Measurements from ENCODE around the gene TMCC2.
"Not testable (repeated sequence)": the region's sequence is repeated elsewhere in the genome, so short reads cannot be mapped to it uniquely, and the experiment has no call there.

The TMCC2 gene, protein sequence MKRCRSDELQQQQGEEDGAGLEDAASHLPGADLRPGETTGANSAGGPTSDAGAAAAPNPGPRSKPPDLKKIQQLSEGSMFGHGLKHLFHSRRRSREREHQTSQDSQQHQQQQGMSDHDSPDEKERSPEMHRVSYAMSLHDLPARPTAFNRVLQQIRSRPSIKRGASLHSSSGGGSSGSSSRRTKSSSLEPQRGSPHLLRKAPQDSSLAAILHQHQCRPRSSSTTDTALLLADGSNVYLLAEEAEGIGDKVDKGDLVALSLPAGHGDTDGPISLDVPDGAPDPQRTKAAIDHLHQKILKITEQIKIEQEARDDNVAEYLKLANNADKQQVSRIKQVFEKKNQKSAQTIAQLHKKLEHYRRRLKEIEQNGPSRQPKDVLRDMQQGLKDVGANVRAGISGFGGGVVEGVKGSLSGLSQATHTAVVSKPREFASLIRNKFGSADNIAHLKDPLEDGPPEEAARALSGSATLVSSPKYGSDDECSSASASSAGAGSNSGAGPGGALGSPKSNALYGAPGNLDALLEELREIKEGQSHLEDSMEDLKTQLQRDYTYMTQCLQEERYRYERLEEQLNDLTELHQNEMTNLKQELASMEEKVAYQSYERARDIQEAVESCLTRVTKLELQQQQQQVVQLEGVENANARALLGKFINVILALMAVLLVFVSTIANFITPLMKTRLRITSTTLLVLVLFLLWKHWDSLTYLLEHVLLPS

DNA sequence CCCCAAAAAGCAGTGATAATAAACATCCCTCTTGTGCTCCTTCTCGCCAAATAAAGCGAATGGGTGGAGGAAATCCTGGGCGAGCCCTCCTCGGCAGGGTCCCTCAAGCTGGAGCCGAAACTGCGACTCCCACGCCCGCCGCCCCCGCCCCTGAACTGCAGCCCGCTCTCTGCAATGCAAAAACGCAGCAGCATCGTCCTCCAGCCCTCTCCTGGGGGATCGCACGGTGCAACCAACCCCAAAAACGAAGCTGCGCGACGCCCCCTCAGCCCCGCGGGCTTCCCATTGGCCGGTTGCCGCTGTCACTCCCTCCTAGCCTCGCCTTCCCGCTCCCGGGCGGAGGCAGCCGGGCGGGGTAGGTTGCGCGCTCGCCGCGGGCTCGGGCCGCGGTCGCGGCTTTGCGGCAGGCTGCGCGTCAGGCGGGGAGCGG is at the start of gene TMCC2:
TMCC2 (plus strand) TSS at position 363 of the 430 bp plus-strand sequence. CDS start 619 bp downstream, outside the sequence.
- DNase-seq: peak; percentile 27

DNA sequence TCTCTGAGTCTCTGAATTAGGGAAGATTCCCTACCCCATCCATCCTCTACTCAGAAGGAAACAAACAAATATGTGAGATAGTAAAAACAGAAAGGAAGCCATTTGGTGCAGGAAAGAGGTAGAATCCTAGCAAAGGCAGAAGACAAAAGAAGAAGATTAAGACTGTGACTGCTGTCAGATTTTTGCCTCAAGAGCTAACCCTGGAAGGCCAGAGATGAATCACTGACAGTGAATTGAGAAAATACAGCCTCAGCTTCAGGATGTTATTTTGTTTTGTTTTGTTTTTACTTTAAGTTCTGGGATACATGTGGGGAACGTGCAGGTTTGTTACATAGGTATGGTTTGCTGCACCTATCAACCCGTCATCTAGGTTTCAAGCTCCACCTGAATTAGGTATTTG is 47.9 kb upstream of the TMCC2 start:
- DNase-seq: no peak

DNA sequence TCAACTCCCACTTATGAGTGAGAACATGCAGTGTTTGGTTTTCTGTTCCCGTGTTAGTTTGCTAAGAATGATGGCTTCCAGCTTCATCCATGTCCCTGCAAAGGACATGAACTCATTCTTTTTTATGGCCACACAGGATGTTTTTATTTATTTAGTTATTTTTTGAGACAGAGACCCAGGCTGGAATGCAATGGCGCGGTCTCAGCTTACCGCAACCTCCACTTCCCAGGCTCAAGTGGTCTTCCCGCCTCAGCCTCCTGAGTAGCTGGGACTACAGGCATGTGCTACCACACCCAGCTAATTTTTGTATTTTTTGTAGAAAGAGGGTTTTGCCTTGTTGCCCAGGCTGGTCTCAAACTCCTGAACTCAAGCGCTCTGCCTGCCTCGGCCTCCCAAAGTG is 47.4 kb upstream of the TMCC2 start:
- not testable (repeated sequence) for DNase-seq

DNA sequence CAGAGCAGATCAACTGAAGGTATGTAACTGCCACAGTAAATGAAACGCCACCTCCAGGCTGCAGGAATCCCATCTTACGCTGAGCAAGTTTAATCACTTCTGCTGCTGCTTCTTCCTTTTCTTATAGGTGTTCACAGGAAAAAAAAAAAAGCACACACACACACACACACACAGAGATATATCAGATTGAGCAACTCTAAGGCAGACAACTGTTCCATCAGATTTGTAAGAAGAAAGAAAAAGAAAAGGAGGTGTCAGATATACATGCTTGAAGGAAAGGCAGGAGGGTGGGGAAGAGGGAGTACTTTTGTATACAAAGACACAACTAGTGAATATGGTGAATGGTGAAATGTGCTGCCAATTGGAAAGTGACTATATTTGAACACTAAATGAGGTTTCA is 44.8 kb upstream of the TMCC2 start:
- no peak for DNase-seq

DNA sequence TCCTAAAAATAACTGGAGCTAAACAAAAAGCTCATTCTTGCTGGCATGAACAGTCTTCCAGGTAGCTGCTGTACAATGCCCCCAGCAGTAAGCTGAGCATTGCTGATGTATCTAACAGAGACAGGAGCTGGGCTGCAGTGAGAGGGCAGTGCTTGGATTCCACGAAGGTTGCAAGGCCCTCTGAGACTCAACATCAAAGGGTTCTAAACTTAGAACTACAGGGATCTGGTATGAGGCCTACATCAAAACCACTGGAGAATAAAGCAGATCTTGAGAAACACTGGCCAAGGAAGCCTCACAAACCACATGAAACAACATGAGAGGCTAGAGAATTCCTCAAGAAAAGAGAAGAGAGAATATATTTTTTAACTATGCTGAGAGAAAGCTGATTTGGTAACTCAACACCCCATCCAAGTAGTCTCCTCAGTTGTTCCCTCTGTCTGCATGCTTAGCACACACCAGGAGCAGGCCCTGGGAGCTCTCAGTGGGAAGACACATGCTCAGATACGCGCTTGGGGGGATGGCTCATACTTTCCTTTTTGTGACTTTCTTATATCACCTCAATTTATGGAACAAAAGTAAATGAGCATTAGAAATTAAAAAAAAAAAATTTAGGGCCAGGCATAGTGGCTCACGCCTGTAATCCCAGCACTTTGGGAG is 43.9 kb upstream of the TMCC2 start:
- DNase-seq: no peak

DNA sequence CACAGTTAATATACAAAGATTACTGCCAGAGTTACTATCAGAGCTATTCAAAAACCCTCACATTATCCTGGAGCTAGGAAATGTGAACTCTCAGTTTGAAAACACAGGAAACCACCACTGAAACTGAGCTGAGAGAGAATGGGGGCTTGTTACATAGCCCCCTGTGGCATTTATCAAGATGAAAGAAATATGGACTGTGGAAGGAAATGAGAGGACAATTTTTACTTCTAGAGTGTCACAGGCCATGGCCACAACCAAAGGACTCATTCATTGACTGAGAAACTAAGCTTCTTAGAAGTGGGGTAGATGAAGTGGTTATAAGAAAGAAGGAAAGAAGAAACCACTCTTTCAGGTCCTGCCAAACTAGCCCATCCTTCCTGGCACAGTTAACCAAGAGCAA is 41.6 kb upstream of the TMCC2 start:
- DNase-seq: no peak

DNA sequence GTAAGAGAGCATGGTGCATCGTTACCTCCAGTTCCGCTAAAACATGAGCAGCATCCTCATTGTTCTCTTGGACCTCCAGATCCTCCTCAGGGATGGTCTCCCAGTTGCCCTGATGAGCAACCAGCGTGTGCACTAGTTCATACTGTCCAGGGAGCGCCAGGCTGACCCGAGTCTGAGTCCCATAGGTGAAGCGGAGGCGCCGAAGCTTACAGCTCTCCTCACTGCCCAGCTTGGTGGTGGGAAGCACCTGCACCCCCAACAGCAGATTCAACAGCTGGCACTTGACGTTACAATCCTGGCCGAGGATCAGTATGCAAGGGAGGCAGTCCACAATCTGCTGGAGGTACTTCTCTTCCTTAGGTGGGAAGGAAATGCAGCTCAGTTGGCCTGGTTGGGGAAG is 40.3 kb upstream of the TMCC2 start:
- no peak for DNase-seq

DNA sequence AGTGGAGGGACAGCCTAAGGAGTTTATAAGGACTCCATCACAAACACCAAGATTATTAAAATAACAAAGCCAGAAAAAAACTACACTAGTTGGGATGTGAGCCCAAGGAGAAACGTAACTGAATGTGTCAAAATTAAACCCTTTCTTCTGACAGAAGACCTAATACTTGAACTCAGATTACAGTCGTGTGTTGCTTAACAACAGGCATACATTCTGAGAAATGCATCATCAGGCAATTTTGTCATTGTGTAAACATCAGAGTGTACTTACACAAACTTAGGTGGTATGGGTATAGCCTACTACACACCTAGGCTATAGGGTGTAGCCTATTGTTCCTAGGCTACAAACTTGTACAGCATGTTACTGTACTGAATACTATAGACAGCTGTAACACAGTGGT is 39.6 kb upstream of the TMCC2 start:
- DNase-seq: no peak

DNA sequence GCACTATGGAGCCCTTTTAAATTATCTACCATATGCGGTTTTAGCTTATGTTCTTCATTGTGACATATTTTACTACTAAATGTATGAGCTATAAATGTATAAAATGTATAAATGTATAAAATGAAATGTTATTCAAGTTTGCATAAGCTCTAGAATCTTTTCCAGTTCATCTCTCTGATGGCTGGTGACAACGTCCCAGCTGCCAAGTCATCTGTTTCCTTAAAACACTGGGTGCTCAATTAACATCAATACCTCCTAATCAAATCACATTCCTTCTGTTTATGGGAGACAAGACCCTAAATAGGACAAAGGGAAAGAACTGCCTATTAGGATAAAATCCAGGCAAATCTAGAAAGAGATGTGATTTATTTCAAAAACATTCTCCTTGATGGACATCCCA is 39.1 kb upstream of the TMCC2 start:
- no peak for DNase-seq

DNA sequence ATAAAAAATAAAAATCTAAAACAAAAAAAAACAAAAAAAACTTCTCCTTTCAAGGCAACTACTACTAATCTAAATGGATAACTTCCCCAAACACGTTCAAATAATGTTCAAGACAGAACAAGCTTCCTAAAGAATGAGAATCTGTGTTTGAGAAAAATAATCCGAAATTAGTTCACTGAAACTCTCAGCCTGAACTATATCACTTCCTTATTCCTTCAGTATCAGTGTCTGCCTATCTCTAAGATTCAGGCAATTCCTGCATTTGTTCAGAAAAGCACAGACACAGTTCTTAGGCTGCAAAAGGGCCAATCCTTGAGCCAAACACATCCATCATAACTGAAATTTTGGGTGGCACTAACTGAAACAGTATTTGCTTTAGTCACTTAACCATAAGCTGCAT is 38.6 kb upstream of the TMCC2 start:
- DNase-seq: no peak

DNA sequence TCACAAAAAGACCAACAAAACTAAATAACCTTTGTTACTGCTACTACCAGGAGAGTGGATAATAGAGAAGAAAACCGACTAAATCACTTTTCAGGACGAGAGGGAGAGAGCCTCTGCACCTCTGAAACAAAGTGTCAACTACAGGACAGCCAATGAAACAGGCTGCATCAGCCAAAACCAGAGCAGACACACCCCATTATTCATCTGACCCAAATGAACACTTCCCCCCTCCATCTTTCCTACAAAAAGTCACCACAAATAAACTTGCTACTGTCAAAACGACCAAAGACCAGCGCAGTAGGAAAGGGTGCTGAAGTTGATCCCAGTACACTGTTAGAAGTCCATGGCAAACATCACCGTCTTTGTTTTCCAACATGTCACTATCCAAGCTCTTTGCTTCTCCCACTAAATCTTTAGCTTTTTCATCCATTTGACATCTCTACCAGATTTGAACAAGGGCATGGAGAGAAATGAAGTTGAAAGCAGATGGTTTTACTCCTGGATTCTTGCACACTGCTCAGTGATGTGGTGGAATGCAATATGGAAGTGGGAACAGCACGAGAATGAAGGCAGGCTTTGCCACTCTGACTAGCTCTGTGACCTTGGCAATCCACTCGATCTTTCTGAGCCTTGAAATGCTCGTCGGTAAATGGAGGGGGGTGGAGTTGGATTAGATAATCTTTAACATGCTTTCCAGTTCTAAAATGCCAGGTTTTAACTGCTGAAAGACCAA is 36.7 kb upstream of the TMCC2 start:
- no peak for DNase-seq

DNA sequence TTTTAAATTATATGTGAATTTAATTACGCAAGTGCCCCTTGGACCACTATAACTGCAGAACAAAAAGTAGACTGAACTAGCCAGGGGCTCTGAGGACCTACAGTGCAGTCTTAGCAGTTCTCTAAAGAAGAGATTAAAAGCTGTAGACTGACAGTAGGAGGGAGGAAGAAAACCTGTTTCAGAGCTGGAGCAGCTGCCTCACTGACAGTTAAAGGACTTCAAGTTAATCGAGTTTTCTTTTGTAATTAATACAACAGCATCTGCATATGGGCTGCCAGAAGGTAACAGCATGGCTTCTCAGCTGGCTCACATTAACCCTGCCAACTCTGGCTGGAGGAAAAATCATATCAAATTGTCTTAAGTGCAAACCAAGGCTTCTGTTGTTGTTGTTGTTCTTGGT is 36.1 kb upstream of the TMCC2 start:
- DNase-seq: no peak

DNA sequence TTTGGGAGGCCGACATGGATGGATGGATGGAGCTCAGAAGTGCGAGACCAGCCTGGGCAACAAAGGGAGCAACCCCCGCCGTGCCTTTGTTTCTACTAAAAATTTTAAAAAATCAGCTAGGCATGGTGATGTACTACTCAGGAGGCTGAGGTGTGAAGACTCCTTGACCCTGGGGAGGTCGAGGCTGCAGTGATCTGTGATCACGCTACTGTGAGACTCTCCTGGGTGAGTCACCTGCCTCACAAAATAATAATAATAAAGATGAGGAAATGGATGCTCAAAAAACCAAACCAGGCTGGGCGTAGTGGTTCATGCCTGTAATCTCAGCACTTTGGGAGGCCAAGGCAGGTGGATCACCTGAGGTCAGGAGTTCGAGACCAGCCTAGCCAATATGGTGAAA is 35.5 kb upstream of the TMCC2 start:
- DNase-seq: no peak

DNA sequence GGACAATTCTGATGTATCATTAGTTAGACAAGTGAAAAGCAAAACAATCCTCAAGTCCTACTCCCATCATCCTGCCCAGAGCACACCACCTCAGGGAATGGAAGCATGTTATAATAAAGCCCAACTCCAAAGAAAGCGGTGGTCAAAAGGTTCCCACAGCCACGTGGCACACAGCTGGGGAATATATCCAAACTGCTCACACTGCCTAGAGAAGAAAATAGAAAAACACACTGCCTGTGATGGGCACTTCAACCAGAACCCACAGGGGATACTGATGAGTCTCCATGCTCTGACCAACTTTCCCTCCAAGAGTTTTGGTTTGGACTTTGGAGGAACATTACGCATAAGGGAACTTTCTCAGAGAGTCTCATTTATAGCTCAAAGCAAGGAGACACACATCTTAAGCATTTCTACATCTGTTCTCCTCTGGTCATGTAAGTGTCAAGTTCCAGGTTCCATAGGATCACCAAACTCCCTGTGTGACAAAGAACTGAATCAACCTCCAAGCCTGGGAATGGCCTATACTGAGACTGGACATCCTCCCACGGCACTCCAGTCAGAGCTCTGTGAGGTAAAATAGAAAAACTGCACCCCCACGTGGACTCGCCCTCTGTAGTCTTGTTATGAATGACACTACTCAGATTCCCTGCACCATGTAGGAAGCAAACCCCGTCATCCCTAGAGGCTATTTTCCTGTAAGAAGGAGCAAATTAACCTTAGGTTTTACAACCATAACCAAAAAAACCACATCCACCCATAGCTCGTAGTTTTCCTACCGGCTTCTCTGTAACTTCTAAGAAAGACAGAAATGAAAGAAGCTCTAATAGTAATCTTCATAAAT is 28.4 kb upstream of the TMCC2 start:
- DNase-seq: no peak

DNA sequence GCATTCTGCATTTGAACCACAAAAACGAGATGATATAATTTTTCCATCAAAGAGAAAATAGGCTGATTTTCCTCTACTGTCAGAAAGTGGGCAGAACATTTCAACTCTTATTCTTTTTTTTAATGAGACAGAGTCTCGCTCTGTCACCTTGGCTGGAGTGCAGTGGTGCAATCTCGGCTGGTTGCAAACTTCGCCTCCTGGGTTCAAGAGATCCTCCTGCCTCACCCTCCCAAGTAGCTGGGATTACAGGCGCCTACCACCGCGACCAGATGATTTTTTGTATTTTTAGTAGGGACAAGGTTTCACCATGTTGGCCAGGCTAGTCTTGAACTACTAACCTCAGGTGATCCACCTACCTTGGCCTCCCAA is 27.8 kb upstream of the TMCC2 start:
- no peak for DNase-seq

DNA sequence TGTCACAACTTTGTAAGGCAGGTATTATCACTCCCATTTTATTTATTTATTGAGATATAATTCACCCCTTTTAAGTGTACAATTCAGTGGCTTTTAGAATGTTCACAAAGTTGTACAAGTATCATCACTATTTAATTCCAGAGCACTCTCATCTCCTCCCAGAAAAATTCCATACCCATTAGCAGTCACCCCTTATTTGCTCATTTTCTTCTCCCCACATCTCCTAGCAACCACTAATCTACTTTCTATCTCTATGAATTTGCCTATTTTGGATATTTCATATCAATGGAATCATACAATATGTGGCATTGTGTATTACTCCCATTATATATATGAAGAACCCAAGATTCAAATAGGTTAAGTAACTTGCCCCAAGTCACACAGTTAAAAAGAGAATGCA is 23.2 kb upstream of the TMCC2 start:
- no peak for DNase-seq

DNA sequence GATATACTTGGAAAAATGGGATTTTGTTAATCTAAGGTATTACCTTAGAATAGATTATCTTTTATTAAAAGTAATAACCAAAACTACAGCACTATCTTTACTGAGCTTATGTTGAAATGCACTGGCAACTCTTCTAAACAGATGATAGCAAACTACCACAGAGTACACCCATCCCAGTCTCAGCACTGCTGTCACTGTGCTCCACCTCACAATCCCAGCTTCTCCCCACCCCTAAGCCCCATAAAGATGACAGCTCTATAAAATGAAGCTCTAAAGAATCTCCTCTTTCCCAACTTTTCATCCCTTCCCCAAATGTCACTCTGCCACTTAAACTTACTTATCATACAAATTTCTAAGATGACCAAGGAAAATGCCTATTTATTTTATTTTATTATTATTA is 22.7 kb upstream of the TMCC2 start:
- no peak for DNase-seq

DNA sequence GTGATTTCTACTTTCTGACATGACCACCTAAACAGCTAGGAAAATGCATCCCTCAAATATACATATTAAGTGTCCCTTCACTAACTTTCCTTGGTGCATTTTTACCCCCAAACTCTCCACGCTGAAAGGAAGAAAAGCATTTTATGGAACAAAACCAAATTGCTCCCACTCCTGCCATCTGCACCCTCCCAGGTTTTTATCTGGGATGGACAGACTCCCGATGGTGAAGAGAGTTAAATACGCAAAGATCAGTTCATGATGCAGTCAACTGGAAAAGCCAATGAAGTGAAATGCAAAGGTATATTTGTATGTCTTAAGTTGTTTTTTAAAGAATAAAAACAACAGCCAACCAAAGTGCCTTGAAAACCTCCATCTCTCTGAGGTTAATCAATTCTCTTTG is 18.9 kb upstream of the TMCC2 start:
- DNase-seq: no peak

DNA sequence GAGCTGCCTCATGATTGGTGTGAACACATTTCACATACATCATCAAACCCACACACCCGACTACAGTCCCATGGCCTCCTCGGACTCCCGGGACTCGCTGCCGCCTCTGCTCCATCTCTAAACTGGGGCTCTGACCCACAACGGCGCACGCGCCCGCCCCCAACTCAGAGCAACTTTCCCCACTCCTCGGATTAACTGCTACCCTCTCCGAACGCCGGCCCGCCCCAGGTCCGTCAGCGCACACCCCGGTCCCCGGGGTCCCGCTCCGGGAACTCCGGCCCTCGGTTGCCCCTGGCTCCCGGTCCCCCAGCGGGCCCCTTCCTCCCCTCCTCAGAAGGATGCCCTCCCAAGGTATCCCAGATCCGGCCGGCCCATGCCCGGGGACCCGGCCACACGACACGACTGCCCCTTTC is 17.0 kb upstream of the TMCC2 start:
- no peak for DNase-seq

DNA sequence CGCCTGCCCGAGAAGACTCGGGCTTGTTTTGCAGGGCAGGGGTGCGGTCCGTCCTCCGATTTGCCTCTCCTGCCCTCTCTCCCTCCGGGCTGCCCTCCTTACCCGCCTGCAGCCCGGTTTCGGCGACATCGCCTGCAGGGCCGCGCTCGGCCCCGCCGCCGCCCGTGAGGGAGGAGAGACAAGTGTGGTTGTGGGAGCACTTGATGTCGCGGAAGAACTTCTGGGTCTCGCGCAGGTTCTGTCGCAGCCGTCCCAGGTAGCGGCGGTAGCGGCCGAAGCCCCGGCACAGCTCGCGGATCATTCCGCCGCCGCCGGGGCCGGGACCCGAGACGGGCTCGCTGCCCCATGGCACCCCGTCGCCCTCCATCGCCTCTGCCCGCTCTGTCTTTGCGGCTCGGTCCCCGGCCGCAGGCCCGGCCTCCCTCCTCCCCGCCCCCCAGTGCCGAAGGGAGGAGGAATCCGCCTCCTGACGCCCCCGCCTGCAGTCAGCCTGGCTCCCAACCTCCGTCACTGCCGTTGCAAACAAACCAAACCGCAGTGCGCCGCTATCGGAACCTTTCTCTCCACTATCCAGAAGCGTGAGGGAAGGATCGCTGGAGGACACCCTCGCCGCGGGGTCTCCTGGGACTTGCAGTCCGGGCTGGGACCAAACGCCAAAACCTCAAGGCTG is 16.4 kb upstream of the TMCC2 start, which contains the start of gene DSTYK:
DSTYK (minus strand) TSS at position 534 of the 670 bp plus-strand sequence; CDS start at position 367, 167 bp downstream.
- DNase-seq: peak; percentile 84

DNA sequence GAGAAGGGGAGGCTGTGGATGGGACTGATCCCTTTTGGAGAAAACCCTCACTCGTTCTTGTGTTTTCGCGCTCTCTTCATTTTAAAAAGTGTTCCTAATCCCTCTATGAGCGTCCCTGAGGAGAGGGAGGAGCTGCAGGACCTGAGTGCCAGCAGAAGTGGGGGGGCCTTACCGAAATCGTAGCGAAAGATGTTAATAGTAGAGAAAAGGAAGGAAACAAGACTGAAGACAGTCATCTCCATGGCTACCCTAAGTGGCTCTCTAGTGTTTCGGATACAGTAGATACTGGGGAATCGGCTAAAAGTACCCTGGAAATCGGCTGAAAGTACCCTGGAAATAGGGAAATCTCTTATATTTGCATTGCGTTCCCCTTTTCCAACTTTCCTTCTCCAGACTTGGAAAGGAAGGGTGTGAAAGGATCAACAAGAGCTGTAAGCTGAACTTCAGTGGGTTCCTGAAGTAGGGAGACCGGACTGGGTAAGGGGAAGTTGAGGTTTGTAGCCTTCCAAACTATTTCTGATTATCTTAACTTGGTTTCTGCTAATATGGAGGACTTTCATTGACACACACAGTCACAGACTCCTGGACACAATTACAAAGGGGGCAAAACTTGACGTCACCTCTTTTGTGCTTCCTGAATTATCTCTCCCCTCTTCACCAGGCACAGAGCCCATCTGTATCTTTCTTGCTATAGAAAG is 15.8 kb upstream of the TMCC2 start:
- DNase-seq: peak; percentile 34

Measured in SIG-M5 (cell line).